AG09309 (cell line): ENCODE results near the gene PAX8.
A peak's percentile ranks its signal among the peaks of the same experiment; 100 is the strongest.

ENCODE experiments used
- DNase-seq: peaks from one replicate; pipeline ENCODE4 v3.0.0-alpha.2; 2010; ENCODE audit warnings: low read depth
- H3K4me3 ChIP-seq: 2 replicates; pipeline ENCODE4 v1.5.1; 2011; ENCODE audit warnings: mild to moderate bottlenecking, low read depth, low read length, moderate library complexity; ENCODE audit not compliant: control insufficient read depth
- CTCF ChIP-seq: IDR thresholded peaks from 2 replicates; pipeline ENCODE4 v1.5.1; 2011; ENCODE audit warnings: mild to moderate bottlenecking, low read depth, low read length, inconsistent platforms; ENCODE audit not compliant: insufficient read depth, control insufficient read depth; ENCODE audit errors: missing control alignments

The PAX8 gene

GRCh38 chr2:113248997-113249770 lies 29.5 kb downstream of the PAX8 start:
- TF ChIP-seq CTCF: peak; percentile 96
- no peak overlapping the region for H3K4me3 ChIP-seq
- DNase-seq: peak; percentile 25

GRCh38 chr2:113246606-113247005 lies 32.1 kb downstream of the PAX8 start:
- no peak overlapping the region for H3K4me3 ChIP-seq
- TF ChIP-seq CTCF: no peak
- no peak for DNase-seq

- no peak for TF ChIP-seq CTCF
- no peak overlapping the region for H3K4me3 ChIP-seq
- DNase-seq: no peak
Measured at GRCh38 chr2:113245276-113245711, 33.4 kb downstream of the PAX8 start.

GRCh38 chr2:113242327-113242726 lies 36.4 kb downstream of the PAX8 start:
- no peak for DNase-seq
- H3K4me3 ChIP-seq: no peak overlapping the region
- TF ChIP-seq CTCF: no peak

GRCh38 chr2:113240915-113241911 lies 37.5 kb downstream of the PAX8 start:
- peak; percentile 97 for DNase-seq
- no peak overlapping the region for H3K4me3 ChIP-seq
- no peak for TF ChIP-seq CTCF

GRCh38 chr2:113240150-113240914 lies 38.4 kb downstream of the PAX8 start:
- peak; percentile 89 for DNase-seq
- no peak overlapping the region for H3K4me3 ChIP-seq
- TF ChIP-seq CTCF: no peak
